Measurements from ENCODE around the gene CACNG7.

Gene CACNG7

GRCh38 chr19:53989600-53990533 is 80.8 kb downstream of the CACNG7 start:
- Histone ChIP-seq H3K4me2 (ENCODE audit: low read depth, low read length, poor library complexity, severe bottlenecking) (no peak overlapping the region), H2AFZ (ENCODE audit: low read length) (no peak overlapping the region), H3K36me3 (ENCODE audit: insufficient read depth, low read length) (no peaks in the 10 kb centered on the region), H3K9me3 (ENCODE audit: insufficient read depth, low read depth, low read length) (no peaks in the 10 kb centered on the region), H4K20me1 (ENCODE audit: insufficient read depth, low read length, poor library complexity, severe bottlenecking) (no peaks in the 10 kb centered on the region), H3K4me3 (ENCODE audit: low read length, poor library complexity, severe bottlenecking) (no peak overlapping the region), H3K27me3 (ENCODE audit: insufficient read depth, low read length, poor library complexity, severe bottlenecking) (no peaks in the 10 kb centered on the region), H3K79me2 (ENCODE audit: insufficient read depth, low read length) (no peaks in the 10 kb centered on the region), H3K9me2 (replicated peaks; ENCODE audit: low read depth, low read length) (no peaks in the 10 kb centered on the region), H3K4me1 (ENCODE audit: insufficient read depth, low read length, poor library complexity, severe bottlenecking) (no peaks in the 10 kb centered on the region), H3K9ac (ENCODE audit: low read depth, low read length, poor library complexity, severe bottlenecking) (no peak overlapping the region), H3F3A (ENCODE audit: low read depth) (no peaks in the 10 kb centered on the region)
- TF ChIP-seq EZH2phosphoT487 (IDR thresholded peaks at IDR 0.05; ENCODE audit: borderline replicate concordance) (no peak), CTCF (conservative IDR thresholded peaks at IDR 0.05; ENCODE audit: low read length) (no peak)

GRCh38 chr19:53991224-53992113 is 82.4 kb downstream of the CACNG7 start, which contains the start of gene CACNG6:
CACNG6 (plus strand) TSS chr19:53991637; CDS start chr19:53992878, 1,241 bp downstream.
- H3K9ac ChIP-seq (ENCODE audit: low read depth, low read length, poor library complexity, severe bottlenecking): no peak within 1 kb of the TSS
- no peaks in the 10 kb centered on the region for H4K20me1 ChIP-seq (ENCODE audit: insufficient read depth, low read length, poor library complexity, severe bottlenecking)
- no peak within 1 kb of the TSS for H3K4me2 ChIP-seq (ENCODE audit: low read depth, low read length, poor library complexity, severe bottlenecking)
- no peaks in the 10 kb centered on the region for H3K27me3 ChIP-seq (ENCODE audit: insufficient read depth, low read length, poor library complexity, severe bottlenecking)
- H2AFZ ChIP-seq (ENCODE audit: low read length): no peak within 1 kb of the TSS
- TF ChIP-seq CTCF (conservative IDR thresholded peaks at IDR 0.05; ENCODE audit: low read length): no peak
- no peak for TF ChIP-seq EZH2phosphoT487 (IDR thresholded peaks at IDR 0.05; ENCODE audit: borderline replicate concordance)
- no peaks in the 10 kb centered on the region for H3K9me2 ChIP-seq (replicated peaks; ENCODE audit: low read depth, low read length)
- H3K9me3 ChIP-seq (ENCODE audit: insufficient read depth, low read depth, low read length): no peaks in the 10 kb centered on the region
- no peaks in the 10 kb centered on the region for H3F3A ChIP-seq (ENCODE audit: low read depth)
- no peaks in the 10 kb centered on the region for H3K36me3 ChIP-seq (ENCODE audit: insufficient read depth, low read length)
- H3K4me3 ChIP-seq (ENCODE audit: low read length, poor library complexity, severe bottlenecking): no peak within 1 kb of the TSS
- H3K4me1 ChIP-seq (ENCODE audit: insufficient read depth, low read length, poor library complexity, severe bottlenecking): no peaks in the 10 kb centered on the region
- no peaks in the 10 kb centered on the region for H3K79me2 ChIP-seq (ENCODE audit: insufficient read depth, low read length)

GRCh38 chr19:53992211-53992610 is 83.1 kb downstream of the CACNG7 start:
- no peak overlapping the region for H3K4me2 ChIP-seq (ENCODE audit: low read depth, low read length, poor library complexity, severe bottlenecking)
- H3F3A ChIP-seq (ENCODE audit: low read depth): no peaks in the 10 kb centered on the region
- H3K4me3 ChIP-seq (ENCODE audit: low read length, poor library complexity, severe bottlenecking): no peak overlapping the region
- H3K27me3 ChIP-seq (ENCODE audit: insufficient read depth, low read length, poor library complexity, severe bottlenecking): no peaks in the 10 kb centered on the region
- H4K20me1 ChIP-seq (ENCODE audit: insufficient read depth, low read length, poor library complexity, severe bottlenecking): no peaks in the 10 kb centered on the region
- H3K9me2 ChIP-seq (replicated peaks; ENCODE audit: low read depth, low read length): no peaks in the 10 kb centered on the region
- TF ChIP-seq CTCF (conservative IDR thresholded peaks at IDR 0.05; ENCODE audit: low read length) (no peak), EZH2phosphoT487 (IDR thresholded peaks at IDR 0.05; ENCODE audit: borderline replicate concordance) (no peak)
- no peak overlapping the region for H2AFZ ChIP-seq (ENCODE audit: low read length)
- no peaks in the 10 kb centered on the region for H3K4me1 ChIP-seq (ENCODE audit: insufficient read depth, low read length, poor library complexity, severe bottlenecking)
- H3K9ac ChIP-seq (ENCODE audit: low read depth, low read length, poor library complexity, severe bottlenecking): no peak overlapping the region
- H3K9me3 ChIP-seq (ENCODE audit: insufficient read depth, low read depth, low read length): no peaks in the 10 kb centered on the region
- no peaks in the 10 kb centered on the region for H3K79me2 ChIP-seq (ENCODE audit: insufficient read depth, low read length)
- H3K36me3 ChIP-seq (ENCODE audit: insufficient read depth, low read length): no peaks in the 10 kb centered on the region
